Left lung (tissue), 10 donors: ENCODE results near the gene RYR3. TPM values are rescaled to one million over a fixed set of nuclear protein-coding genes. Genes with fewer than 3 reads are reported as not detected.

Experiments
- ATAC-seq: fragments of 200-7000 bp; cut with Tn5 transposase; one replicate; pipeline ENCODE4 v1.9.1; 2020; ENCODE audit warnings: moderate library complexity
- DNase-seq, 4 donors: peaks; one replicate each; pipeline ENCODE4 v3.0.0-alpha.2; 2013 to 2020
- H3K27ac ChIP-seq, 2 donors: fragments of 200-600 bp; sonication (generic) in 1 of 2; one replicate each; pipeline versions ENCODE4 v1.5.0 to v1.8.0; 2020 to 2021
- H3K27me3 ChIP-seq, 2 donors: fragments of 200-600 bp; sonication (generic) in 1 of 2; one replicate each; pipeline versions ENCODE4 v1.5.0 to v1.8.0; 2020 to 2021
- H3K36me3 ChIP-seq, 2 donors: fragments of 200-600 bp; sonication (generic) in 1 of 2; one replicate each; pipeline versions ENCODE4 v1.5.0 to v1.8.0; 2020 to 2021
- H3K4me1 ChIP-seq, 2 donors: fragments of 200-600 bp; one replicate each; pipeline ENCODE4 v1.8.0; 2021
- H3K4me3 ChIP-seq, 2 donors: fragments of 200-600 bp; sonication (generic) in 1 of 2; one replicate each; pipeline versions ENCODE4 v1.5.0 to v1.8.0; 2020 to 2021; ENCODE audit warnings: mild to moderate bottlenecking in 1 of 2
- H3K9me3 ChIP-seq, 2 donors: fragments of 200-600 bp; sonication (generic) in 1 of 2; one replicate each; pipeline versions ENCODE4 v1.5.0 to v1.8.0; 2020 to 2021
- intact Hi-C, 2 donors: fragments of 100-400 bp; cut with DNase I; formaldehyde crosslinking; loops; one replicate each; pipeline versions ENCODE4 v1.11.2 to v1.14.2; 2022
- polyA plus RNA-seq, 6 donors: library from polyadenylated mRNA; unstranded; fragments of 120-200 nt; gene quantifications; one replicate each; pipeline ENCODE4 v1.2.1, GENCODE V29; 2013; ENCODE audit not compliant: insufficient read length in 6 of 6
- total RNA-seq, 2 donors: library from RNA; stranded (reverse); fragmentation: NEBNext Ultra II Directional; extraction: Animal tissue kit (Norgen Biotek cat#: 25700); gene quantifications; one replicate each; pipeline ENCODE4 v1.2.1, GENCODE V29; 2021
- TF ChIP-seq, protein P1 (sequence below), 2 donors: fragments of 200-600 bp; sonication (generic) in 1 of 2; IDR thresholded peaks; one replicate each; pipeline versions ENCODE4 v1.5.0 to v1.8.0; 2021; ENCODE audit warnings: antibody characterized with exemption in 2 of 2
- donor health status: DM: no; HTN: yes; CAD: no.
- donor health status: DM: no; HTN: no; CAD: no.

Gene RYR3
- total and polyA plus RNA-seq, 8 donors: 0.24 to 12.6 (median 8.6) TPM

DNA sequence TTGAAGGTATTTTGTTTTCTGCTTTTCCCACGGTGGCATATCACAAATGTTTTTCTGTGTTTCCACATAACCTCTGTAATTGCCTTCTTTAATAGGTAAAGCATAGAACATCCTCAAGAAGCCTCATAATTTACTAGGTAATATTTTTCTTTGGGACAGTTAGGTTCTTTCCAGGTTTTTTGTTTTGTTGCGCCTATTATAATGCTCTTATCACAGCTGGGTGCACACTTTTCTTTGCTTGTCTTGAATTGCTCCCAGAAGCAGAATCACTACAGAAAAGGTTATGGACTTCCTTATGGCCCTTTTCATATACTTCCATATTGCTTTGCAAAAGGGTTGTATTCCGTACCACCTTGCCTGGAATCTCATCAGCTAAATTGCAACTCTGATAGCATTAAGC, 213.5 kb downstream of the RYR3 start:
- intact Hi-C loops: no loop called here
- Histone ChIP-seq H3K27ac (no peak overlapping the region), H3K36me3 (no peaks in the 10 kb centered on the region), H3K27me3 (no peaks in the 10 kb centered on the region), H3K9me3 (no peaks in the 10 kb centered on the region), H3K4me3 (no peak overlapping the region), H3K4me1 (no peaks in the 10 kb centered on the region)
- TF ChIP-seq, protein P1, sequence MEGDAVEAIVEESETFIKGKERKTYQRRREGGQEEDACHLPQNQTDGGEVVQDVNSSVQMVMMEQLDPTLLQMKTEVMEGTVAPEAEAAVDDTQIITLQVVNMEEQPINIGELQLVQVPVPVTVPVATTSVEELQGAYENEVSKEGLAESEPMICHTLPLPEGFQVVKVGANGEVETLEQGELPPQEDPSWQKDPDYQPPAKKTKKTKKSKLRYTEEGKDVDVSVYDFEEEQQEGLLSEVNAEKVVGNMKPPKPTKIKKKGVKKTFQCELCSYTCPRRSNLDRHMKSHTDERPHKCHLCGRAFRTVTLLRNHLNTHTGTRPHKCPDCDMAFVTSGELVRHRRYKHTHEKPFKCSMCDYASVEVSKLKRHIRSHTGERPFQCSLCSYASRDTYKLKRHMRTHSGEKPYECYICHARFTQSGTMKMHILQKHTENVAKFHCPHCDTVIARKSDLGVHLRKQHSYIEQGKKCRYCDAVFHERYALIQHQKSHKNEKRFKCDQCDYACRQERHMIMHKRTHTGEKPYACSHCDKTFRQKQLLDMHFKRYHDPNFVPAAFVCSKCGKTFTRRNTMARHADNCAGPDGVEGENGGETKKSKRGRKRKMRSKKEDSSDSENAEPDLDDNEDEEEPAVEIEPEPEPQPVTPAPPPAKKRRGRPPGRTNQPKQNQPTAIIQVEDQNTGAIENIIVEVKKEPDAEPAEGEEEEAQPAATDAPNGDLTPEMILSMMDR (IDR thresholded peaks at IDR 0.05): no peak
- DNase-seq (no peak), ATAC-seq (no peak)

- intact Hi-C loops: no loop called here
- H3K4me1 ChIP-seq: no peaks in the 10 kb centered on the region
- no peaks in the 10 kb centered on the region for H3K9me3 ChIP-seq
- no peak for DNase-seq
- H3K36me3 ChIP-seq: no peaks in the 10 kb centered on the region
- no peaks in the 10 kb centered on the region for H3K27me3 ChIP-seq
- no peak overlapping the region for H3K4me3 ChIP-seq
- ATAC-seq: no peak
- no peak overlapping the region for H3K27ac ChIP-seq
- TF ChIP-seq, protein P1 (IDR thresholded peaks at IDR 0.05): no peak
These were observed 215.8 kb downstream of the RYR3 start for GRCh38 chr15:33526532-33526931.

GRCh38 chr15:33533197-33533596, 222.4 kb downstream of the RYR3 start:
- Histone ChIP-seq H3K4me1 (no peaks in the 10 kb centered on the region), H3K9me3 (no peaks in the 10 kb centered on the region), H3K4me3 (no peak overlapping the region), H3K27me3 (no peaks in the 10 kb centered on the region), H3K36me3 (no peaks in the 10 kb centered on the region), H3K27ac (no peak overlapping the region)
- TF ChIP-seq, protein P1 (IDR thresholded peaks at IDR 0.05): no peak
- intact Hi-C loops: no loop called here
- ATAC-seq (no peak), DNase-seq (no peak)

DNA sequence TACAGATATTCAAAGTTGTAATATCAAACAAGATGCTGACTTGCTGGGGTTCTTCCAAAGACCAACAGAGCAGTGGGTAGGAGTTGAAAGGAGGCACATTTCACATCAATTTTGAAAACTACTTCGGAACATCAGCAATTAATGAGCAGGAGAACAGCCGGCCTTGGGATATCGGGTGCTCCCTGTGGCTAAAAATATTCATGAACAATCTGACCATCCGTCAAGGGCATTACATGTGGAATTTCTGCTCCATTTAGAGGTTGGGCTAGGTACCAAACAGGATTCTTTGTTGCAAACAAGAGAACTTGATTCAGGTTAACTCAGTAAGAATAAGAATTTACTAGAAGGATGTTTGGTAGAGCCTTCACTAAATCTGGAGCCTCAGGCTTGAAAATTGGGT, 223.9 kb downstream of the RYR3 start:
- intact Hi-C loops: no loop called here
- no peak for DNase-seq
- Histone ChIP-seq H3K36me3 (no peaks in the 10 kb centered on the region), H3K4me3 (no peak overlapping the region), H3K27me3 (no peaks in the 10 kb centered on the region), H3K27ac (no peak overlapping the region), H3K9me3 (no peaks in the 10 kb centered on the region), H3K4me1 (no peaks in the 10 kb centered on the region)
- TF ChIP-seq, protein P1 (IDR thresholded peaks at IDR 0.05): no peak
- no peak for ATAC-seq

DNA sequence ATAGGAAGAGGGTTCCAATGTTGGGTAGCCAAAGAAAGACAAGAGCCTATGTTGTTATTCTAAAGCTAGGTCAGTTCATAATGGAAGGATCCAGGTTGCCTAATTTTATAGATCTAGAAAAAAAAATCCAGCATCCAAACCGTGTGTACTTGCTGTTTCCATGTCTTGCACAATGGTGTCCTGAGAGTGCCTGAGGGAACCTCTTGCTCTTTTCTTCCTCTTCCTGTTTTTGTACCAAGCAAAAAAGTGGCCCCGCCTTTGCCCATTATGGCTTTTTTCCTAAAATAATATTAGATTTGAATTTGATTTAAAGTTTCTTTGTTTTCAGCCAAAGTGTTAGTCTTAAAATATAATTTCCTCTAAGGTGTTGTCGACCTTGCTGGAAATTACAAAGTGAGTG, 224.4 kb downstream of the RYR3 start:
- Histone ChIP-seq H3K4me3 (no peak overlapping the region), H3K27me3 (no peaks in the 10 kb centered on the region), H3K36me3 (no peaks in the 10 kb centered on the region), H3K27ac (no peak overlapping the region), H3K4me1 (no peaks in the 10 kb centered on the region), H3K9me3 (no peaks in the 10 kb centered on the region)
- no peak for DNase-seq
- TF ChIP-seq, protein P1 (IDR thresholded peaks at IDR 0.05): no peak
- no peak for ATAC-seq
- intact Hi-C loops: no loop called here
